ENCODE results near the gene FOXO6.

DNA sequence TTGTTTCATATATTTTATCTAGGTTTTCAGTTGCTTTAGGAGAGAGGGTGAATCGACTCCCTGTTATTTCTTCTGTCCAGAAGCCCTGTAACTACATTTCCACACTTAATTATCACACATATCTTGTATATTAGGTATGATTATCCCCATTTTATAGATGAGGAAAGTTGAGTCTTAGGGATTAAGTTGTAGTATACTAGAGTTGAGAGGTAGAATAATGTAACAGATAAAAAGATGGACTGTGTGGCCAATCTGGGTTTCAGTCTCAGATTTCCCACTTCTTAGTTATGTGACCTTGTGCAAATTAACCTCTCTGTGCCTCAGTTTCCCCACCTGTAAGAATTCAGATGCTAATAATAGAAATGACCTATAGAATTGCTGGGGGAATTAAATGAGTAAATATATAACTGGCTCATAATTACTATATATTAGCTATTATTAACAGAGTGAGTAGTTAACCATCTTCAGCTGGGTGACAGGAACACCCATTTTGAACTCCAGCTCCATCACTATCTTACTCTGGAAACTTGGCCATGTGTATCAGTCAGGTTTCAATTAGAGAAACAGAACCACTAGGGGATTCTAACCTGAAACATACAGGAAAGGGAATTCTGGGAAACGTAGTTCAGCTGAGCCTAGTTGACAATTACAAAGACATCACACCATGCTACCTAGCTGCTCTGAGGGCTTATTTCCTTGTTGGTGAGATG is 20.4 kb upstream of the FOXO6 start:
- TF ChIP-seq, protein P1, sequence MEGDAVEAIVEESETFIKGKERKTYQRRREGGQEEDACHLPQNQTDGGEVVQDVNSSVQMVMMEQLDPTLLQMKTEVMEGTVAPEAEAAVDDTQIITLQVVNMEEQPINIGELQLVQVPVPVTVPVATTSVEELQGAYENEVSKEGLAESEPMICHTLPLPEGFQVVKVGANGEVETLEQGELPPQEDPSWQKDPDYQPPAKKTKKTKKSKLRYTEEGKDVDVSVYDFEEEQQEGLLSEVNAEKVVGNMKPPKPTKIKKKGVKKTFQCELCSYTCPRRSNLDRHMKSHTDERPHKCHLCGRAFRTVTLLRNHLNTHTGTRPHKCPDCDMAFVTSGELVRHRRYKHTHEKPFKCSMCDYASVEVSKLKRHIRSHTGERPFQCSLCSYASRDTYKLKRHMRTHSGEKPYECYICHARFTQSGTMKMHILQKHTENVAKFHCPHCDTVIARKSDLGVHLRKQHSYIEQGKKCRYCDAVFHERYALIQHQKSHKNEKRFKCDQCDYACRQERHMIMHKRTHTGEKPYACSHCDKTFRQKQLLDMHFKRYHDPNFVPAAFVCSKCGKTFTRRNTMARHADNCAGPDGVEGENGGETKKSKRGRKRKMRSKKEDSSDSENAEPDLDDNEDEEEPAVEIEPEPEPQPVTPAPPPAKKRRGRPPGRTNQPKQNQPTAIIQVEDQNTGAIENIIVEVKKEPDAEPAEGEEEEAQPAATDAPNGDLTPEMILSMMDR (IDR thresholded peaks at IDR 0.05) = no peak
- TF ChIP-seq POLR2A (IDR thresholded peaks at IDR 0.05) = no peak

All from right lobe of liver (tissue), 4 donors.